Measurements from ENCODE around the gene ZNF750. TPM values are rescaled to one million over a fixed set of nuclear protein-coding genes. Genes with fewer than 3 reads are reported as not detected.

Gene ZNF750
- total RNA-seq, 4 donors from 2014 or later = not detected

GRCh38 chr17:82803185-82803584 is 36.6 kb downstream of the ZNF750 start:
- no peak for TF ChIP-seq CTCF (IDR thresholded peaks at IDR 0.05; ENCODE audit: low read depth)

- TF ChIP-seq CTCF (IDR thresholded peaks at IDR 0.05; ENCODE audit: low read depth) = no peak
Observed at GRCh38 chr17:82802075-82802780, 37.6 kb downstream of the ZNF750 start.

- no peak for TF ChIP-seq CTCF (IDR thresholded peaks at IDR 0.05; ENCODE audit: low read depth)
Observed at GRCh38 chr17:82801377-82801970, 38.3 kb downstream of the ZNF750 start.

- no peak for TF ChIP-seq CTCF (IDR thresholded peaks at IDR 0.05; ENCODE audit: low read depth)
Observed at GRCh38 chr17:82800885-82801284, 38.9 kb downstream of the ZNF750 start.

- no peak for TF ChIP-seq CTCF (IDR thresholded peaks at IDR 0.05; ENCODE audit: low read depth)
Observed at GRCh38 chr17:82799591-82799990, 40.2 kb downstream of the ZNF750 start.

- no peak for TF ChIP-seq CTCF (IDR thresholded peaks at IDR 0.05; ENCODE audit: low read depth)
Observed at GRCh38 chr17:82798752-82799151, 41.1 kb downstream of the ZNF750 start.

- TF ChIP-seq CTCF (IDR thresholded peaks at IDR 0.05; ENCODE audit: low read depth) = no peak
Observed at GRCh38 chr17:82797061-82797460, 42.8 kb downstream of the ZNF750 start.
